Stimulated activated naive CD8-positive, alpha-beta T cell treated with anti-CD3 and anti-CD28 coated beads, Interleukin-15, amount 100 ng/mL, for 72 hours (primary cell): Measurements from ENCODE around the gene TMEM221.
"Not testable (repeated sequence)": the region's sequence is repeated elsewhere in the genome, so short reads cannot be mapped to it uniquely, and the experiment has no call there.

Source experiments
- ATAC-seq: fragments of 150-1000 bp; cut with Tn5 transposase; 2 replicates; pipeline ENCODE4 v1.10.0; 2021; ENCODE audit warnings: mild to moderate bottlenecking, moderate library complexity
- DNase-seq, 2 donors: peaks; one replicate each; pipeline ENCODE4 v3.0.0; 2021 to 2022
- H3K27ac Mint-ChIP-seq, 2 donors: one replicate each; pipeline ENCODE4 v1.8.0; 2022; ENCODE audit warnings: mild to moderate bottlenecking in 2 of 2, mixed read lengths in 2 of 2, moderate library complexity in 2 of 2
- H3K27me3 Mint-ChIP-seq: one replicate; pipeline ENCODE4 v1.8.0; 2022; ENCODE audit warnings: mixed read lengths
- H3K4me1 Mint-ChIP-seq: one replicate; pipeline ENCODE4 v1.8.0; 2022; ENCODE audit warnings: mild to moderate bottlenecking, mixed read lengths
- H3K4me3 Mint-ChIP-seq, 2 donors: one replicate each; pipeline ENCODE4 v1.8.0; 2022; ENCODE audit warnings: mild to moderate bottlenecking in 2 of 2, mixed read lengths in 2 of 2, moderate library complexity in 1 of 2
- H3K9me3 Mint-ChIP-seq, 2 donors: one replicate each; pipeline ENCODE4 v1.8.0; 2022; ENCODE audit warnings: mixed read lengths in 2 of 2

TMEM221 gene

DNA sequence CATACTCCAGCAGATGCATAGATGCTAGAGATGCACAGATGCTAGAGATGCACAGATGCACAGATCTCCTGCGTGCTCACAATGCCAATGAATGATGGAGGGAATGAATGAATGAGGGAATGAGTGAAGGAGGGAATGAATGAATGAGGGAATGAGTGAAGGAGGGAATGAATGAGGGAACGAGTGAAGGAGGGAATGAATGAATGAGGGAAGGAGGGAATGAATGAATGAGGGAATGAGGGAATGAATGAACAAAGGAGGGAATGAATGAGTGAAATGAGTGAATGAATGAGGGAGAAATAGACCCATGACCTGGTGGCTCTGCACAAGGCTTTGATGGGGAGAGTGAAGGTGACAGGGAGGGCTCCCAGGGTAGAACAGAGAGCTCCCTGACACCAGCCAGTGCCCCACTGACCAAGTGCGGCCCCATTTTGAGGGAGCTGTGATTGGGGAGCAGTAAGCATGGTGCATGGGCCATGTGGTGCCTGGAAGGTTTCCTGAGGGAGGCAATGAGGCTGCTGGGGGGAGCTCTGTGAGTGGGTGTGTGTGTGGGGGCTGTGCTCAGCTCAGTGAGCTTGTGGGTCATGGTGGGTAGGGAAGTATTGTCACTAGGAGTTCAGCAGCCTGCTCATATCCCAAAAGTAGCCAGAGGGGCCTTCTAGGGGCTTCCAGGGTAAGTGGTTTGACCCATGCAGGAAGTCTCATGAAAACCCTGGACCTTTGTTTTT lies 34.6 kb upstream of the TMEM221 start:
- DNase-seq (no peak), ATAC-seq (no peak)
- H3K4me3 Mint-ChIP-seq: no peak overlapping the region
- H3K4me1 Mint-ChIP-seq: peaks cover 18% of the 10 kb centered on the region
- no peak overlapping the region for H3K27ac Mint-ChIP-seq
- no peaks in the 10 kb centered on the region for H3K27me3 Mint-ChIP-seq
- no peaks in the 10 kb centered on the region for H3K9me3 Mint-ChIP-seq

- H3K9me3 Mint-ChIP-seq: no peaks in the 10 kb centered on the region
- no peaks in the 10 kb centered on the region for H3K27me3 Mint-ChIP-seq
- peaks cover 9% of the 10 kb centered on the region for H3K4me1 Mint-ChIP-seq
- ATAC-seq (no peak), DNase-seq (no peak)
- no peak overlapping the region for H3K4me3 Mint-ChIP-seq
- no peak overlapping the region for H3K27ac Mint-ChIP-seq
Measured at GRCh38 chr19:17481986-17482385, 33.5 kb upstream of the TMEM221 start.

GRCh38 chr19:17479325-17479791 lies 30.9 kb upstream of the TMEM221 start:
- ATAC-seq: no peak
- H3K27me3 Mint-ChIP-seq: no peaks in the 10 kb centered on the region
- no peak overlapping the region for H3K27ac Mint-ChIP-seq
- no peak overlapping the region for H3K4me3 Mint-ChIP-seq
- no peaks in the 10 kb centered on the region for H3K9me3 Mint-ChIP-seq
- peaks cover 16% of the 10 kb centered on the region for H3K4me1 Mint-ChIP-seq
- DNase-seq: no peak

DNA sequence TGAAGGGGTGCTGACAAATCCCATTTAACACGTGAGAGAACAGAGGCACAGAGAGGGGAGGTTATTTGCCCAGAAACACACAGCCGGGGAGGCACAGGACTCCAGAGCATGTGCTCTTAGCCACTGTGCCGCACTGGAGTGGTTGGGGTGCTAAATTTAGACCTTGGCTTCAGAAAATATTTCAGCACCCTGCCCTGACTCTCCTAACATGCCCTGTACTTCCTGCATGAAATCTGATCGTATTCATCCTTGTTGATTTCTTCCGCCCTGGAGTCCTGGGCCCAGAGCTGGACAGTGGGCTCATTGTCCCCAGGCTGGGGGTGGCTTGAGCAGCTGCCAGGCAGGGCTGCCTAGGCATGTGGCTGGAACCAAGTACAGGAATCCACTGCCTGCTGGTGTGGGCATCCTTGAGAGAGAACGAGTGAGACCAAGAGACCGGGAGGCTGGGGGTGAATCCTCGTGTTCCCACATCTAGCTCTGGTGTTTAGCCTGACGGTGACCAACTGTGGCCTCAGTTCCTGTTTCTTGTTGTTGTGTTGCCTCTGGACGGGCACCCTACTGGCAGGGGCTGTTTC lies 27.2 kb upstream of the TMEM221 start:
- no peak for DNase-seq
- Mint-ChIP-seq H3K27ac (peak overlapping the region in 1 of 2 donors; percentile 76), H3K27me3 (no peaks in the 10 kb centered on the region), H3K4me1 (peaks cover 42% of the 10 kb centered on the region), H3K4me3 (no peak overlapping the region), H3K9me3 (no peaks in the 10 kb centered on the region)
- no peak for ATAC-seq

GRCh38 chr19:17475011-17475540 lies 26.6 kb upstream of the TMEM221 start:
- Mint-ChIP-seq H3K4me1 (peaks cover 44% of the 10 kb centered on the region), H3K27ac (peak overlapping the region in 1 of 2 donors; percentile 76)
- not testable (repeated sequence) for H3K9me3 Mint-ChIP-seq, H3K27me3 Mint-ChIP-seq, DNase-seq, ATAC-seq, H3K4me3 Mint-ChIP-seq

DNA sequence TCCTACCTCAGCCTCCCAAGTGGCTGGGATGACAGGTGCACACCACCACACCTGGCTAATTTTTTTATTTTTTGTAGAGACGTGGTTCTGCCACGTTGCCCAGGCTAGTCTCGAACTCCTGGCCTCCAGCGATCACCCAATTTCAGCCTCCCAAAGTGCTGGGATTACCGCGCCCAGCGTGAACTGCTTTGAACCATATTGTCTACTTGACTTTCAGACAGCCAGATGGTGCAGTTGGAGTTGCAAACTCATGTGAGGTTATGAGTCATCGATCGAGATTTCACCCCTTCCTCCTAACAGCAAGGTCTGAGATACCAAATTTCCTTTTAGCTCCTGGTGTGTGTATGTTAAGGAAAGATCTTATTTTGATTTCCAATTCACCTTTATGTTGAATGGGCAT lies 24.6 kb upstream of the TMEM221 start:
- Mint-ChIP-seq H3K9me3 (no peaks in the 10 kb centered on the region), H3K4me3 (peak overlapping the region in 1 of 2 donors; percentile 10), H3K27me3 (no peaks in the 10 kb centered on the region), H3K27ac (no peak overlapping the region), H3K4me1 (peaks cover 62% of the 10 kb centered on the region)
- ATAC-seq (no peak), DNase-seq (no peak)

GRCh38 chr19:17471410-17472125 lies 23.1 kb upstream of the TMEM221 start:
- Mint-ChIP-seq H3K9me3 (no peaks in the 10 kb centered on the region), H3K4me1 (peaks cover 62% of the 10 kb centered on the region), H3K27me3 (no peaks in the 10 kb centered on the region), H3K27ac (no peak overlapping the region), H3K4me3 (peak overlapping the region; percentile 96 to 97)
- no peak for DNase-seq
- no peak for ATAC-seq

DNA sequence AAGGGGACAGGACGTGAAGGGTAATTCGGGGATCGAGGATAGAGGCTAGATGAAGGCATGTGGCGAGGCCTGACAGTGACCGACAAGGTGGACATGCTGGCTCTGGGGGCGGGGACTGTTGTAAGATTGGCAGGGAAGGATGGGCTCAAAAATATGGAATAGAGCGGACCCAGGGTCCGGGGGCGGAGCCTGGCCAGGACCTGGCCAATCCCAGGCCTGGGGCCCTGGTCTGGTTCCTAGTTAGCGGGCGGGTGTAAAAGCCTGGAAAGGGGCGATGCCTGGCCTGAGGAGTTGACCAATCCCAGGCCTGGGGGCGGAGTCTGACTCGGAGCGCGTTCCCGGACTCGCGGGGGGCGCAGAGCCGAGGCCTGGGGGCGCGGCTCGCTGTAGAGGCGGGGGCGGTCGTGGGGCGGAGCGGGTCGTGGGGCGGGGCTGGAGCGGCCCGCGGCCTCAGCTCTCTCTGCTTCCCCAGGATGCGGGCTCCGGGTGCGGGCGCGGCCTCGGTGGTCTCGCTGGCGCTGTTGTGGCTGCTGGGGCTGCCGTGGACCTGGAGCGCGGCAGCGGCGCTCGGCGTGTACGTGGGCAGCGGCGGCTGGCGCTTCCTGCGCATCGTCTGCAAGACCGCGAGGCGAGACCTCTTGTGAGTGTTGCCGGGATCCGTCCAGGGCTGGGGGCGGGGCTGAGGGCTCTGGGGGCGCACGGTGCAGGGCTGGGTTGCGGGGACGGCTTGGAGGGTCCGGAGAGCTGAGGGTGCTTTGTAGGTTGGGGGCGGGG lies 21.8 kb upstream of the TMEM221 start, which contains the start of gene SLC27A1:
Gene SLC27A1, plus strand, starts transcription at position 457 of the 774 bp plus-strand sequence. Its CDS starts 17 bp downstream, at position 474.
- Mint-ChIP-seq H3K27me3 (no peaks in the 10 kb centered on the region), H3K9me3 (no peaks in the 10 kb centered on the region), H3K4me3 (peak within 1 kb of the TSS; percentile 96 to 97), H3K4me1 (peaks cover 60% of the 10 kb centered on the region), H3K27ac (peak within 1 kb of the TSS; percentile 89 to 91)
- DNase-seq (peak; percentile 87 to 88), ATAC-seq (peak; percentile 87)

- H3K27ac Mint-ChIP-seq: peak overlapping the region; percentile 89 to 91
- peaks cover 60% of the 10 kb centered on the region for H3K4me1 Mint-ChIP-seq
- ATAC-seq (peak; percentile 89), DNase-seq (peak; percentile 83 to 84)
- no peaks in the 10 kb centered on the region for H3K27me3 Mint-ChIP-seq
- peak overlapping the region; percentile 96 to 97 for H3K4me3 Mint-ChIP-seq
- no peaks in the 10 kb centered on the region for H3K9me3 Mint-ChIP-seq
Measured at GRCh38 chr19:17469481-17470067, 21.1 kb upstream of the TMEM221 start.

GRCh38 chr19:17469092-17469480 lies 20.6 kb upstream of the TMEM221 start:
- Mint-ChIP-seq H3K27me3 (no peaks in the 10 kb centered on the region), H3K27ac (peak overlapping the region in 1 of 2 donors; percentile 89), H3K4me3 (peak overlapping the region; percentile 96 to 97), H3K4me1 (peaks cover 60% of the 10 kb centered on the region), H3K9me3 (no peaks in the 10 kb centered on the region)
- no peak for DNase-seq
- ATAC-seq: no peak

GRCh38 chr19:17468302-17469091 lies 20.0 kb upstream of the TMEM221 start:
- Mint-ChIP-seq H3K27me3 (no peaks in the 10 kb centered on the region), H3K9me3 (no peaks in the 10 kb centered on the region), H3K4me3 (peak overlapping the region; percentile 96 to 97), H3K27ac (peak overlapping the region in 1 of 2 donors; percentile 57), H3K4me1 (peaks cover 54% of the 10 kb centered on the region)
- DNase-seq (no peak), ATAC-seq (no peak)

GRCh38 chr19:17467471-17468301 lies 19.2 kb upstream of the TMEM221 start:
- no peak for DNase-seq
- no peaks in the 10 kb centered on the region for H3K9me3 Mint-ChIP-seq
- ATAC-seq: no peak
- H3K27me3 Mint-ChIP-seq: no peaks in the 10 kb centered on the region
- H3K27ac Mint-ChIP-seq: no peak overlapping the region
- no peak overlapping the region for H3K4me3 Mint-ChIP-seq
- peaks cover 46% of the 10 kb centered on the region for H3K4me1 Mint-ChIP-seq

DNA sequence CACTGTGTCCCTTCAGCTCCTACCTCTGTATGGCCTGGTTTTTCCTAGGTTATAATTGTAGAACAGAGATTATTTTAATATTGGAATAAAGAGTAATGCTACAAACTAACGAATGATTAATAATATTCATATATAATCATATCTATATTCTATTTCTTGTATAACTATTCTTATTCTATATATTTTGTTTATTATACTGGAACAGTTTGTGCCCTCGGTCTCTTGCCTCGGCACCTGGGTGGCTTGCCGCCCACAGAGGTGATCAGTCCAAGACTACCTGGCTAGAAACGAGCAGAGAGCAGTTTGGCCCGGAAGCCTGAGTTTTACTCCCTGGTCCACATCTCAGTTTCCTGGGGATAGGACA lies 18.0 kb upstream of the TMEM221 start:
- peaks cover 34% of the 10 kb centered on the region for H3K4me1 Mint-ChIP-seq
- no peaks in the 10 kb centered on the region for H3K9me3 Mint-ChIP-seq
- ATAC-seq (no peak), DNase-seq (no peak)
- no peak overlapping the region for H3K27ac Mint-ChIP-seq
- no peak overlapping the region for H3K4me3 Mint-ChIP-seq
- H3K27me3 Mint-ChIP-seq: no peaks in the 10 kb centered on the region
